Endothelial cell (in vitro differentiated cells): ENCODE measurements around the gene DNASE1L3. TPM values are rescaled to one million over a fixed set of nuclear protein-coding genes. Genes with fewer than 3 reads are reported as not detected.
"Not testable (repeated sequence)": the region's sequence is repeated elsewhere in the genome, so short reads cannot be mapped to it uniquely, and the experiment has no call there.

Experiments used
- DNase-seq: peaks from one replicate; pipeline ENCODE4 v3.0.0; 2021; ENCODE audit warnings: low spot score
- H3K27ac Mint-ChIP-seq: one replicate; pipeline ENCODE4 v1.8.0; 2021; ENCODE audit warnings: mixed read lengths, inconsistent platforms; ENCODE audit not compliant: unreplicated experiment
- H3K27me3 Mint-ChIP-seq: one replicate; pipeline ENCODE4 v1.8.0; 2021; ENCODE audit warnings: mild to moderate bottlenecking, moderate library complexity, mixed read lengths, inconsistent platforms; ENCODE audit not compliant: unreplicated experiment
- H3K36me3 Mint-ChIP-seq: one replicate; pipeline ENCODE4 v1.8.0; 2021; ENCODE audit warnings: mild to moderate bottlenecking, low read depth, mixed read lengths, inconsistent platforms; ENCODE audit not compliant: unreplicated experiment
- H3K4me1 Mint-ChIP-seq: one replicate; pipeline ENCODE4 v1.8.0; 2021; ENCODE audit warnings: mild to moderate bottlenecking, mixed read lengths, inconsistent platforms; ENCODE audit not compliant: unreplicated experiment
- H3K4me3 Mint-ChIP-seq: one replicate; pipeline ENCODE4 v1.8.0; 2021; ENCODE audit warnings: mild to moderate bottlenecking, mixed read lengths, inconsistent platforms; ENCODE audit not compliant: unreplicated experiment
- H3K9me3 Mint-ChIP-seq: one replicate; pipeline ENCODE4 v1.8.0; 2021; ENCODE audit warnings: mixed read lengths, inconsistent platforms; ENCODE audit not compliant: unreplicated experiment
- CTCF ChIP-seq: fragments of 200-600 bp; sonication (generic); IDR thresholded peaks from one replicate; pipeline ENCODE4 v1.5.0; 2021; ENCODE audit warnings: antibody characterized with exemption; ENCODE audit not compliant: unreplicated experiment
- total RNA-seq: library from RNA; stranded (reverse); fragmentation: NEBNext Ultra II Directional; extraction: Animal tissue kit (Norgen Biotek cat#: 25700); gene quantifications from one replicate; pipeline ENCODE4 v1.2.1, GENCODE V29; 2021; ENCODE audit not compliant: unreplicated experiment

The DNASE1L3 gene
- total RNA-seq, 1 donor from 2014 or later = 1.6 TPM

DNA sequence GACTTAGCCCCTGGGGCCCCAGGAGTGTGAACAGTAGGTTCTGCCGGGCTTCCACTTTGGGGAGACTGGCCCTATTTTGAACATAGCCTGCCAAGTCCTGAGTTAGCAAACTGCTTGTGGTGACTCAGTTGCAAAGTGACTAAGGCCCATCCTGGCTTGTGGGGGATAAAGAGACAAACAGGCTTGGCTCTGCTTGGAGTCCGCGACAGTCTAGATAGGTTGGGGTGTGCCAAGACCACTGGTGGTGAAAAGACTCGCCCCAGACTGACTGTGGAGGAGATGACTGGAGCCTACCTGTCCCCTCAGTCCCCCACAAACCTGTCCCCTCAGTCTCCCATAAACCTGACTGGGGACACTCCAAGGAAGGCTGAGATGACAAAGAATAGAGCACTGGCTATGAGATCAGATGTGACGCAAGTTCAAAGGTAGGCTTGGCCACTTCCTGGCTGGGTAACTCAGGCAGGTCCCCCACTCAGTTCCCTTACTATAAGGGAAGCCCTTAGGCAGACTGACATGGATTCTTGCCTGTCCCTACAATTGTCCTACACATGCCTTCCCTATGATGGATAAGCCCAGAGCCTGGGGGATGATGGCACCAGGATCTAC is 4.3 kb downstream of the DNASE1L3 start:
- Mint-ChIP-seq H3K27ac (no peak overlapping the region), H3K9me3 (no peaks in the 10 kb centered on the region), H3K4me3 (no peak overlapping the region), H3K27me3 (peaks cover 3% of the 10 kb centered on the region), H3K4me1 (peaks cover 19% of the 10 kb centered on the region), H3K36me3 (peaks cover 8% of the 10 kb centered on the region)
- no peak for TF ChIP-seq CTCF
- DNase-seq = no peak

GRCh38 chr3:58205981-58206380 is 4.8 kb downstream of the DNASE1L3 start:
- Mint-ChIP-seq H3K4me1 (peaks cover 21% of the 10 kb centered on the region), H3K9me3 (no peaks in the 10 kb centered on the region), H3K4me3 (no peak overlapping the region), H3K27me3 (peaks cover 3% of the 10 kb centered on the region), H3K36me3 (peaks cover 8% of the 10 kb centered on the region), H3K27ac (no peak overlapping the region)
- no peak for DNase-seq
- no peak for TF ChIP-seq CTCF

GRCh38 chr3:58204720-58205119 is 6.1 kb downstream of the DNASE1L3 start:
- Mint-ChIP-seq H3K27me3 (peaks cover 1% of the 10 kb centered on the region), H3K27ac (peak overlapping the region; percentile 85), H3K4me3 (no peak overlapping the region), H3K36me3 (peaks cover 8% of the 10 kb centered on the region), H3K4me1 (peaks cover 24% of the 10 kb centered on the region), H3K9me3 (no peaks in the 10 kb centered on the region)
- DNase-seq = no peak
- TF ChIP-seq CTCF = no peak

- no peak for DNase-seq
- TF ChIP-seq CTCF = no peak
- Mint-ChIP-seq H3K27ac (no peak overlapping the region), H3K4me3 (no peak overlapping the region), H3K36me3 (peaks cover 8% of the 10 kb centered on the region), H3K4me1 (peaks cover 33% of the 10 kb centered on the region), H3K27me3 (peaks cover 1% of the 10 kb centered on the region), H3K9me3 (no peaks in the 10 kb centered on the region)
These were observed 7.2 kb downstream of the DNASE1L3 start for GRCh38 chr3:58203541-58203940.

DNA sequence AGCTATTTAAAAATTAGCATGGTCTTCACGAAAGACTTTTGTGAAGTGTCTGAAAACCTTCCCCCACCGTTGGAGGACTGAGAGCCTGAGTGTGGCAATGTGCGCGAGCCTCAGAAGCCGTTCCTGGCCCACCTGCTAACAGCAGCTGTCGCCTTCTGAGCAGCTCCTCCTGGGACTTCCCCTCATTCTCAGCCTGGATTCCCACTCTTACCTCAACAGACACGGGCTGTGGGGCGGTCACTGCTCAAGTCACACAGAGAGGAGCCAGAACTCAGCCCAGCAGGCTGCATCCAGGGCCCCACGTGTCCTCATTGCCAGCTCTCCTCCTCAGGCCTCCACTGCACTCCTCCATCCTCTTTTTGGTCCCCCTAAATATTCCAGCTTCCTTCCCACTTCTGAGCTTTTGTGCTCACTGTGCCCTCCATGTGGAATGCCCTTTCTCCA is 7.8 kb downstream of the DNASE1L3 start:
- Mint-ChIP-seq H3K9me3 (no peaks in the 10 kb centered on the region), H3K36me3 (peaks cover 8% of the 10 kb centered on the region), H3K4me1 (peaks cover 40% of the 10 kb centered on the region), H3K27ac (no peak overlapping the region), H3K27me3 (peaks cover 1% of the 10 kb centered on the region), H3K4me3 (no peak overlapping the region)
- no peak for TF ChIP-seq CTCF
- no peak for DNase-seq

GRCh38 chr3:58201451-58201850 is 9.3 kb downstream of the DNASE1L3 start:
- not testable (repeated sequence) for H3K4me3 Mint-ChIP-seq, H3K9me3 Mint-ChIP-seq, H3K27me3 Mint-ChIP-seq, H3K36me3 Mint-ChIP-seq, DNase-seq
- Mint-ChIP-seq H3K4me1 (peaks cover 43% of the 10 kb centered on the region), H3K27ac (peak overlapping the region; percentile 57)
